A549 (cell line): ENCODE data around the gene RPS17. TPM values are rescaled to one million over a fixed set of nuclear protein-coding genes. Genes with fewer than 3 reads are reported as not detected.
A peak's percentile ranks its signal among the peaks of the same experiment; 100 is the strongest.

Experiments used
- ATAC-seq, 2 experiments: fragments of 200-7000 bp in 1 of 2; fragments of >200 bp in 1 of 2; cut with Nextera tagmentation in 1 of 2; cut with Tn5 transposase in 1 of 2; 3 replicates each; pipeline versions ENCODE4 v1.8.0 to v1.9.1; 2018 to 2020; ENCODE audit warnings: mild to moderate bottlenecking in 1 of 2, moderate library complexity in 1 of 2
- CTCF ChIA-PET: fragments of 300-600 bp; sonication (Branson Sonifier 250); formaldehyde crosslinking; extraction: SDS; loops from one replicate; lab custom pipeline; 2021; ENCODE audit warnings: antibody characterized with exemption, inconsistent platforms; lab: Yijun Ruan, JAX
- POLR2A ChIA-PET: fragments of 350-600 bp; formaldehyde crosslinking; extraction: SDS; loops from one replicate; lab custom pipeline; 2021; ENCODE audit warnings: antibody characterized with exemption, inconsistent platforms; lab: Yijun Ruan, JAX
- DNase-seq, 2 experiments: peaks; one replicate each; pipeline versions ENCODE4 v3.0.0 to v3.0.0-alpha.2; 2011 to 2016; ENCODE audit warnings: low read depth in 1 of 2, low spot score in 1 of 2
- FAIRE-seq: peaks from 2 replicates; lab custom pipeline; 2011; peaks lifted over from hg19 to GRCh38; lab: Jason Lieb, UNC
- H3K27ac ChIP-seq, 2 experiments: fragments of >200 bp; sonication (Bioruptor Twin); formaldehyde crosslinking; 3 replicates each; pipeline ENCODE4 v1.5.1; 2016 to 2017
- H3K4me1 ChIP-seq: fragments of >200 bp; sonication (Bioruptor Twin); formaldehyde crosslinking; 3 replicates; pipeline ENCODE4 v1.6.1; 2016
- H3K4me2 ChIP-seq: fragments of >200 bp; sonication (Bioruptor Twin); formaldehyde crosslinking; 3 replicates; pipeline ENCODE4 v1.6.1; 2016
- H3K4me3 ChIP-seq: fragments of >200 bp; sonication (Bioruptor Twin); formaldehyde crosslinking; 3 replicates; pipeline ENCODE4 v1.5.1; 2016
- H3K9me3 ChIP-seq: fragments of >200 bp; sonication (Bioruptor Twin); formaldehyde crosslinking; 3 replicates; pipeline ENCODE4 v1.6.1; 2016
- ATOH8 ChIP-seq: fragments of 250-450 bp; sonication (Bioruptor Pico); IDR thresholded peaks from 2 replicates; pipeline ENCODE4 v1.5.0; 2020; ENCODE audit warnings: low read depth, mild to moderate bottlenecking, moderate library complexity
- BHLHE40 ChIP-seq: IDR thresholded peaks from 2 replicates; pipeline ENCODE4 v1.6.1; 2012; ENCODE audit warnings: low read depth, low read length, inconsistent platforms
- CEBPB ChIP-seq, 2 experiments: fragments of >200 bp in 1 of 2; sonication (Bioruptor Twin) in 1 of 2; formaldehyde crosslinking in 1 of 2; IDR thresholded peaks; 2 replicates each; pipeline ENCODE4 v1.6.1; 2012 to 2016
- CHD2 ChIP-seq: fragments of 150-350 bp; IDR thresholded peaks from 2 replicates; pipeline ENCODE4 v1.6.1; 2014; ENCODE audit warnings: low read length; ENCODE audit not compliant: partially characterized antibody
- CTCF ChIP-seq: fragments of >200 bp; sonication (Bioruptor Twin); formaldehyde crosslinking; IDR thresholded peaks from 3 replicates; pipeline ENCODE4 v1.5.1; 2016
- EHF ChIP-seq: fragments of 250-450 bp; sonication (Bioruptor Pico); IDR thresholded peaks from 2 replicates; pipeline ENCODE4 v1.5.0; 2020; ENCODE audit warnings: mild to moderate bottlenecking
- EP300 ChIP-seq, 2 experiments: fragments of >200 bp; sonication (Bioruptor Twin); formaldehyde crosslinking; IDR thresholded peaks; 2 replicates in 1 of 2; 3 replicates in 1 of 2; pipeline ENCODE4 v1.6.1; 2016 to 2017
- ESRRA ChIP-seq: fragments of 150-350 bp; IDR thresholded peaks from 2 replicates; pipeline ENCODE4 v1.6.1; 2014; ENCODE audit warnings: mild to moderate bottlenecking, low read length, borderline replicate concordance
- FOSB ChIP-seq: fragments of 250-450 bp; sonication (Bioruptor Pico); IDR thresholded peaks from 2 replicates; pipeline ENCODE4 v1.5.0; 2020; ENCODE audit warnings: mild to moderate bottlenecking, moderate library complexity
- GATA3 ChIP-seq: IDR thresholded peaks from 2 replicates; pipeline ENCODE4 v1.6.1; 2012; ENCODE audit warnings: borderline replicate concordance
- HDAC2 ChIP-seq: fragments of 200-600 bp; sonication (generic); IDR thresholded peaks from 2 replicates; pipeline ENCODE4 v1.6.1; 2016
- HES2 ChIP-seq: fragments of >200 bp; sonication (Bioruptor Twin); formaldehyde crosslinking; IDR thresholded peaks from 2 replicates; pipeline ENCODE4 v1.6.1; 2016
- HEYL ChIP-seq: fragments of 250-450 bp; sonication (Bioruptor Pico); IDR thresholded peaks from 2 replicates; pipeline ENCODE4 v1.8.0; 2021; ENCODE audit warnings: mild to moderate bottlenecking, moderate library complexity
- HOXA7 ChIP-seq: fragments of 250-450 bp; sonication (Bioruptor Pico); IDR thresholded peaks from 2 replicates; pipeline ENCODE4 v1.5.0; 2020; ENCODE audit warnings: mild to moderate bottlenecking, moderate library complexity
- HOXB13 ChIP-seq: fragments of 250-450 bp; sonication (Bioruptor Pico); IDR thresholded peaks from 2 replicates; pipeline ENCODE4 v1.5.0; 2020; ENCODE audit warnings: low read depth, mild to moderate bottlenecking, moderate library complexity
- HOXB5 ChIP-seq: fragments of 250-450 bp; sonication (Bioruptor Pico); IDR thresholded peaks from 2 replicates; pipeline ENCODE4 v1.5.0; 2020; ENCODE audit warnings: mild to moderate bottlenecking, moderate library complexity
- JUNB ChIP-seq: fragments of >200 bp; sonication (Bioruptor Twin); formaldehyde crosslinking; IDR thresholded peaks from 2 replicates; pipeline ENCODE4 v1.6.1; 2016
- KDM5A ChIP-seq: fragments of 200-600 bp; sonication (generic); IDR thresholded peaks from 2 replicates; pipeline ENCODE4 v1.6.1; 2016; ENCODE audit warnings: antibody characterized with exemption, mild to moderate bottlenecking
- MAFK ChIP-seq: fragments of 450-650 bp; IDR thresholded peaks from 2 replicates; pipeline ENCODE4 v1.6.1; 2014; ENCODE audit not compliant: partially characterized antibody
- MAZ ChIP-seq: fragments of 150-350 bp; IDR thresholded peaks from 2 replicates; pipeline ENCODE4 v1.6.1; 2014; ENCODE audit warnings: antibody characterized with exemption, low read depth, low read length, borderline replicate concordance
- MYC ChIP-seq: IDR thresholded peaks from 2 replicates; pipeline ENCODE4 v1.6.1; 2012; ENCODE audit warnings: mild to moderate bottlenecking, inconsistent platforms, low read length, improper control_type of control experiment, borderline replicate concordance
- NPAS2 ChIP-seq: fragments of 250-450 bp; sonication (Bioruptor Pico); IDR thresholded peaks from 2 replicates; pipeline ENCODE4 v1.8.0; 2022; ENCODE audit warnings: mild to moderate bottlenecking, moderate library complexity, borderline replicate concordance
- PHF8 ChIP-seq: fragments of 200-600 bp; sonication (generic); IDR thresholded peaks from 2 replicates; pipeline ENCODE4 v1.6.1; 2016; ENCODE audit warnings: low read depth, mild to moderate bottlenecking, antibody characterized with exemption, moderate library complexity, borderline replicate concordance
- POLR2A ChIP-seq: IDR thresholded peaks from 2 replicates; pipeline ENCODE4 v1.6.1; 2012; ENCODE audit warnings: mild to moderate bottlenecking, low read length
- RAD21 ChIP-seq, 2 experiments: fragments of >200 bp in 1 of 2; sonication (Bioruptor Twin) in 1 of 2; formaldehyde crosslinking in 1 of 2; IDR thresholded peaks in 1 of 2; conservative IDR thresholded peaks in 1 of 2; 2 replicates in 1 of 2; 3 replicates in 1 of 2; pipeline ENCODE4 v1.6.1; 2012 to 2018; ENCODE audit warnings: inconsistent platforms in 1 of 2
- RARB ChIP-seq: fragments of 250-450 bp; sonication (Bioruptor Pico); IDR thresholded peaks from 2 replicates; pipeline ENCODE4 v1.8.0; 2021; ENCODE audit warnings: mild to moderate bottlenecking, moderate library complexity
- RNF2 ChIP-seq: fragments of 200-600 bp; sonication (generic); IDR thresholded peaks from 2 replicates; pipeline ENCODE4 v1.6.1; 2016; ENCODE audit warnings: low read depth, mild to moderate bottlenecking, antibody characterized with exemption, moderate library complexity, borderline replicate concordance
- SMC3 ChIP-seq: fragments of >200 bp; sonication (Bioruptor Twin); formaldehyde crosslinking; IDR thresholded peaks from 3 replicates; pipeline ENCODE4 v1.6.1; 2018; ENCODE audit warnings: inconsistent platforms
- SREBF2 ChIP-seq: fragments of 450-650 bp; IDR thresholded peaks from 2 replicates; pipeline ENCODE4 v1.6.1; 2014; ENCODE audit warnings: mild to moderate bottlenecking, moderate library complexity
- TFCP2L1 ChIP-seq: fragments of 250-450 bp; sonication (Bioruptor Pico); IDR thresholded peaks from 2 replicates; pipeline ENCODE4 v1.5.0; 2021; ENCODE audit warnings: mild to moderate bottlenecking
- TP53 ChIP-seq: fragments of 250-450 bp; sonication (Bioruptor Pico); IDR thresholded peaks from 2 replicates; pipeline ENCODE4 v1.5.0; 2021; ENCODE audit warnings: mild to moderate bottlenecking, moderate library complexity
- ZFP36 ChIP-seq: fragments of 450-650 bp; IDR thresholded peaks from 2 replicates; pipeline ENCODE4 v1.6.1; 2014; ENCODE audit warnings: borderline replicate concordance; ENCODE audit not compliant: partially characterized antibody
- ZSCAN20 ChIP-seq: fragments of 250-450 bp; sonication (Bioruptor Pico); IDR thresholded peaks from 2 replicates; pipeline ENCODE4 v1.8.0; 2022; ENCODE audit warnings: mild to moderate bottlenecking, moderate library complexity
- WGBS: methylation state at CpG from one replicate; pipeline ENCODE4 v1.1.6; 2017; ENCODE audit errors: missing lambda C conversion rate; 5-methylcytosine and 5-hydroxymethylcytosine counted together
- polyA minus RNA-seq: library from RNA; depleted of rRNA, polyadenylated mRNA; stranded (reverse); fragments of >200 nt; gene quantifications from 2 replicates; pipeline ENCODE4 v1.2.3, GENCODE V29; 2011; rRNA and poly(A)+ RNA removed
- polyA plus RNA-seq, 4 experiments: library from polyadenylated mRNA; depleted of rRNA in 3 of 4; stranded (reverse); fragments of >200 nt; fragmentation: RNase III in 1 of 4; extraction: RNeasy Plus Mini Kit Qiagen cat#74134 plus additional on column Dnase treatment in 1 of 4; gene quantifications; 2 replicates in 3 of 4; 3 replicates in 1 of 4; pipeline ENCODE4 v1.2.3, GENCODE V29; 2011 to 2017
- TF ChIP-seq, protein P1 (sequence below): IDR thresholded peaks from 2 replicates; pipeline ENCODE4 v1.6.1; 2012; ENCODE audit warnings: low read depth, borderline replicate concordance
- TF ChIP-seq, protein P2 (sequence below): IDR thresholded peaks from 2 replicates; pipeline ENCODE4 v1.6.1; 2012
- TF ChIP-seq, protein P3 (sequence below): fragments of 450-650 bp; IDR thresholded peaks from 2 replicates; pipeline ENCODE4 v1.6.1; 2014; ENCODE audit warnings: antibody characterized with exemption

The RPS17 gene
- polyA plus RNA-seq (2011; rRNA removed): 5,298 and 6,127 TPM in 2 replicates
- polyA plus RNA-seq (2012; cell fraction: cytosol; rRNA removed): 6,417 and 8,171 TPM in 2 replicates
- polyA plus RNA-seq (2012; cell fraction: nucleus; rRNA removed): 1,773 and 1,813 TPM in 2 replicates
- 7,823 to 9,455 TPM (median 8,061 TPM) in 3 replicates for polyA plus RNA-seq (2017; fragmentation: RNase III; extraction: RNeasy Plus Mini Kit Qiagen cat#74134 plus additional on column Dnase treatment)
- polyA minus RNA-seq: 1,110 and 1,157 TPM in 2 replicates

DNA sequence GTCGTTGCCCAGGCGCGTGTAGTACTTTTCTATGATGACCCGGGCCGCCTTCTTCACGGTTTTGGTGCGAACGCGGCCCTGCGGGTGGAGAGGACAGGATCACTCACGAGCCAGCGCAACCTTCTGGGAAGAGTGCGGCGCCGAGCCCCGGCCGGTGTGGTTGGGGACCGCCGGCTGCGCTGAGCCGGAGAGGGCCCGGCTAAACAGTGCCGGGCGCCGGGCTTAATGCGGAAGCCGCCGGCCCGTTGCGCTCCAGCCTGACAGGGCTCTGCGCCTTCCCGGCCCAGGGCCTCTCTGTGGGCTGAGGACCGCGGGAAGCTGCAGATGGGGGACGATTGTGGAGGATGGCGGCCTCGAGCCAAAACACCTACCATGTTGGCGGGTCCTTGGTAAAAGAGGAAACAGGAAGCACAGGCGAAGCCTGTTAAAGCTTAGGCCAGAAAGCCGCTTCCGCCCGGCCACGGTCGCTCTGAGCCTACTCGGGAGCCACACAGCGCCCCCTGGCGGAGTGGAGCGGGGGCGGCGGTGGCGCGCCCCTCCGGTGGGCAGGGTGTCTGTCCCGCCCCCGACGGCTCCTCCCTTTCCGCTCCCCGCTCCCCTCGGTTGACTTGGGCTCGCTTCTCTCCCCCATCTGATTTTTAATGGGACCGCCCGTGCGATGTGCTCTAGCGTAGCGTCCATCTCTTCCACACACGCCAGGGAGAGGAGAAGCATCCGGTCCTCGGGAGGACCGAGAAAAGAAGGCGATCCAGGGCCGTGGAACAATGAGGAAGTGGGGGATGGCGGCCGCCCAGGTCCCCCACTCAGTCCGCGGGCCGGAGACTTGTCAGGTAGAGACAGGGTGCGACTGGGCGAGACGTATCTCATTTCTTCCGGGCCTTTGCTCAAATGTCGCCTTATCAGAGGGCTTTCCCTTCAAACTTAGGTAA lies at the start of gene RPS17:
TSS of gene RPS17 (minus strand) at position 403 of the 929 bp plus-strand sequence. CDS start at position 374, 29 bp downstream.
- ChIA-PET POLR2A (interaction anchor here (0.6 to 2.8 kb wide), 30 partner anchors 9 to 1027 kb away, joined by 3 to 52 read pairs (median 4); partner anchors contain the start of genes C15orf40, CPEB1, EFL1 and RAMAC), CTCF (interaction anchor here (0.6 to 8.3 kb wide), 29 partner anchors 8 to 492 kb away, joined by 3 to 108 read pairs (median 3); partner anchors contain the start of genes C15orf40, CPEB1 and WHAMM)
- peak within 1 kb of the TSS; percentile 95 for H3K4me2 ChIP-seq
- peak; percentile 97 to 98 for DNase-seq
- peaks cover 28% of the 10 kb centered on the region for H3K4me1 ChIP-seq
- 1% methylated on average over 43 of the region's 81 CpGs for WGBS
- no peaks in the 10 kb centered on the region for H3K9me3 ChIP-seq
- ATAC-seq: peak; percentile 80 to 96
- H3K27ac ChIP-seq: peak within 1 kb of the TSS; percentile 89 to 94
- FAIRE-seq: no peak
- H3K4me3 ChIP-seq: peak within 1 kb of the TSS; percentile 79
- TF ChIP-seq EP300 (IDR thresholded peaks at IDR 0.05): peak in 1 of 2 experiments; percentile 48; a peak in 1 of 5 replicates
- no peak for TF ChIP-seq SREBF2
- no peak for TF ChIP-seq HES2
- peak; percentile 35; the same call in 1 of the 2 replicates for TF ChIP-seq RARB (CRISPR knock-in tag)
- no peak for TF ChIP-seq CEBPB (IDR thresholded peaks at IDR 0.05)
- TF ChIP-seq CHD2: no peak
- peak; percentile 92 for TF ChIP-seq MYC
- no peak for TF ChIP-seq HOXB13 (CRISPR knock-in tag)
- TF ChIP-seq RNF2: no peak
- TF ChIP-seq JUNB: no peak
- no peak for TF ChIP-seq MAFK
- TF ChIP-seq PHF8: peak; percentile 93
- TF ChIP-seq, protein P1, sequence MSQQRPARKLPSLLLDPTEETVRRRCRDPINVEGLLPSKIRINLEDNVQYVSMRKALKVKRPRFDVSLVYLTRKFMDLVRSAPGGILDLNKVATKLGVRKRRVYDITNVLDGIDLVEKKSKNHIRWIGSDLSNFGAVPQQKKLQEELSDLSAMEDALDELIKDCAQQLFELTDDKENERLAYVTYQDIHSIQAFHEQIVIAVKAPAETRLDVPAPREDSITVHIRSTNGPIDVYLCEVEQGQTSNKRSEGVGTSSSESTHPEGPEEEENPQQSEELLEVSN: peak; percentile 77
- peak; percentile 72 for TF ChIP-seq SMC3
- TF ChIP-seq KDM5A: peak; percentile 78
- no peak for TF ChIP-seq EHF (CRISPR knock-in tag)
- TF ChIP-seq CTCF: peak; percentile 99
- TF ChIP-seq, protein P2, sequence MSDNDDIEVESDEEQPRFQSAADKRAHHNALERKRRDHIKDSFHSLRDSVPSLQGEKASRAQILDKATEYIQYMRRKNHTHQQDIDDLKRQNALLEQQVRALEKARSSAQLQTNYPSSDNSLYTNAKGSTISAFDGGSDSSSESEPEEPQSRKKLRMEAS: peak; percentile 98
- peak; percentile 64; the same call in 1 of the 2 replicates for TF ChIP-seq MAZ
- TF ChIP-seq HDAC2: no peak
- TF ChIP-seq HEYL (CRISPR knock-in tag): no peak
- 0 out of 2 replicates have a peak, but pooled peaks have one; percentile 22 for TF ChIP-seq HOXA7 (CRISPR knock-in tag)
- no peak for TF ChIP-seq TP53
- no peak for TF ChIP-seq ZFP36
- no peak for TF ChIP-seq ZSCAN20 (CRISPR knock-in tag)
- TF ChIP-seq NPAS2 (CRISPR knock-in tag): no peak
- no peak for TF ChIP-seq FOSB (CRISPR knock-in tag)
- TF ChIP-seq, protein P3, sequence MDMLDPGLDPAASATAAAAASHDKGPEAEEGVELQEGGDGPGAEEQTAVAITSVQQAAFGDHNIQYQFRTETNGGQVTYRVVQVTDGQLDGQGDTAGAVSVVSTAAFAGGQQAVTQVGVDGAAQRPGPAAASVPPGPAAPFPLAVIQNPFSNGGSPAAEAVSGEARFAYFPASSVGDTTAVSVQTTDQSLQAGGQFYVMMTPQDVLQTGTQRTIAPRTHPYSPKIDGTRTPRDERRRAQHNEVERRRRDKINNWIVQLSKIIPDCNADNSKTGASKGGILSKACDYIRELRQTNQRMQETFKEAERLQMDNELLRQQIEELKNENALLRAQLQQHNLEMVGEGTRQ: no peak
- TF ChIP-seq POLR2A: peak; percentile 90
- TF ChIP-seq ESRRA: no peak
- peak in 1 of 2 experiments; percentile 64; a peak in 4 of 5 replicates for TF ChIP-seq RAD21 (conservative IDR thresholded peaks at IDR 0.05 in 1 of 2, IDR thresholded peaks at IDR 0.05 in 1 of 2)
- peak; percentile 91; the same call in 1 of the 2 replicates for TF ChIP-seq TFCP2L1 (CRISPR knock-in tag)
- peak; percentile 46 for TF ChIP-seq BHLHE40
- no peak for TF ChIP-seq ATOH8 (CRISPR knock-in tag)
- no peak for TF ChIP-seq HOXB5
- TF ChIP-seq GATA3: peak; percentile 56; the same call in 1 of the 2 replicates
